IMR-90 (cell line): ENCODE data around the gene DNAJB5.

ENCODE experiments used
- BHLHE40 ChIP-seq: fragments of 150-350 bp; IDR thresholded peaks from 2 replicates; pipeline ENCODE4 v1.6.1; 2016; ENCODE audit warnings: mild to moderate bottlenecking, low read depth, low read length
- CEBPB ChIP-seq: IDR thresholded peaks from 2 replicates; pipeline ENCODE4 v1.6.1; 2012; ENCODE audit warnings: low read depth, low read length, improper control_type of control experiment
- CHD1 ChIP-seq: IDR thresholded peaks from 2 replicates; pipeline ENCODE4 v1.6.1; 2012; ENCODE audit warnings: low read depth, low read length, improper control_type of control experiment
- CTCF ChIP-seq: conservative IDR thresholded peaks from 2 replicates; pipeline ENCODE4 v1.5.1; 2012; ENCODE audit warnings: mild to moderate bottlenecking, low read depth, low read length, improper control_type of control experiment
- ELK1 ChIP-seq: fragments of 150-350 bp; IDR thresholded peaks from 2 replicates; pipeline ENCODE4 v1.6.1; 2016; ENCODE audit warnings: low read depth, mild to moderate bottlenecking, low read length, moderate library complexity, borderline replicate concordance
- FOS ChIP-seq: fragments of 150-350 bp; IDR thresholded peaks from 2 replicates; pipeline ENCODE4 v1.6.1; 2016; ENCODE audit warnings: low read depth, low read length
- MAZ ChIP-seq: IDR thresholded peaks from 2 replicates; pipeline ENCODE4 v1.6.1; 2012; ENCODE audit warnings: low read depth, mild to moderate bottlenecking, low read length, improper control_type of control experiment, moderate library complexity, borderline replicate concordance
- MXI1 ChIP-seq: IDR thresholded peaks from 2 replicates; pipeline ENCODE4 v1.6.1; 2012; ENCODE audit warnings: low read depth, mild to moderate bottlenecking, low read length, moderate library complexity, borderline replicate concordance
- POLR2A ChIP-seq: IDR thresholded peaks from 2 replicates; pipeline ENCODE4 v1.6.1; 2012; ENCODE audit warnings: mild to moderate bottlenecking, low read depth, low read length
- RAD21 ChIP-seq: IDR thresholded peaks from 2 replicates; pipeline ENCODE4 v1.6.1; 2012; ENCODE audit warnings: low read length, improper control_type of control experiment
- RCOR1 ChIP-seq: IDR thresholded peaks from 2 replicates; pipeline ENCODE4 v1.6.1; 2012; ENCODE audit warnings: mild to moderate bottlenecking, low read length, improper control_type of control experiment; ENCODE audit not compliant: insufficient replicate concordance
- RFX5 ChIP-seq: IDR thresholded peaks from 2 replicates; pipeline ENCODE4 v1.8.0; 2012; ENCODE audit warnings: low read depth, mild to moderate bottlenecking, low read length, moderate library complexity
- USF2 ChIP-seq: fragments of 150-350 bp; IDR thresholded peaks from 2 replicates; pipeline ENCODE4 v1.6.1; 2017; ENCODE audit warnings: mild to moderate bottlenecking, antibody characterized with exemption, low read length, low read depth

- TF ChIP-seq MAZ (no peak), POLR2A (no peak), CTCF (no peak), USF2 (no peak), CEBPB (no peak), RAD21 (no peak), RFX5 (no peak), RCOR1 (no peak), FOS (no peak), ELK1 (no peak), BHLHE40 (no peak), CHD1 (no peak), MXI1 (no peak)
Observed at GRCh38 chr9:34976992-34977391, 12.6 kb upstream of the DNAJB5 start.
